Tibial nerve (tissue), 3 donors: ENCODE data around the gene TMSB10.

Experiments used
- CTCF ChIP-seq, 5 experiments: fragments of 200-600 bp in 3 of 5; fragments of 450-650 bp in 2 of 5; sonication (generic) in 3 of 5; IDR thresholded peaks; one replicate each; pipeline ENCODE4 v1.5.1; 2016 to 2019; ENCODE audit warnings: antibody characterized with exemption in 5 of 5, mild to moderate bottlenecking in 3 of 5, moderate library complexity in 2 of 5
- POLR2A ChIP-seq, 2 donors: fragments of 450-650 bp; IDR thresholded peaks; one replicate each; pipeline ENCODE4 v1.6.1; 2017; ENCODE audit warnings: antibody characterized with exemption in 2 of 2, mild to moderate bottlenecking in 2 of 2, moderate library complexity in 2 of 2

DNA sequence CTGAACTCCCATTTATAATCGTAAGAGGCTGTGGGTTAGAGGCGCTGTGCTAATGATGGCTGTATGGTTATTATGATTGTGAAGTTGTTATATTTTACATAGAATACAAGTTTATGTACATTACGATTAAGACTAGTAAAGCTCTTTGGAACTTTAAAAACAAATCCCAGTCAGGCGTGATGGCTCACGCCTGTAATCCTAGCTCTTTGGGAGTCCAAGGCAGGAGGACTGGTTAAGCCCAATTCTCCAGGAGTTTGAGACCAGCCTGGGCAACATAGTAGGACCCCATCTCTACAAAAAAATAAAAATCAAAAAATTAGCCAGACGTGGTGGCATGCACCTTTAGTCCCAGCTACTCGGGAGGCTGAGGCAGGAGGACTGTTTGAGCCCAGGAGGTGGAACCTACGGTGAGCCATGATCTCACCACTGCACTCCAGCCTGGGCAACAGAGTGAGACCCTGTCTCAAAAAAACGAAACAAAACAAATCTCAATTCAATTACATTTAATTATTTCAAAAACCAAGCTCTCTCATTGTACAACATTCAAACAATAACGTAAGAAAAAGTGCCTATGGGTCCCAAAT, 41.6 kb downstream of the TMSB10 start:
- no peak for TF ChIP-seq CTCF (IDR thresholded peaks at IDR 0.05)
- TF ChIP-seq POLR2A (IDR thresholded peaks at IDR 0.05): no peak
